Keratinocyte (primary cell): ENCODE results near the gene RAB38. TPM values are rescaled to one million over a fixed set of nuclear protein-coding genes. Genes with fewer than 3 reads are reported as not detected.

Source experiments
- DNase-seq: peaks from one replicate; pipeline ENCODE4 v3.0.0-alpha.2; 2011; ENCODE audit warnings: low read depth, missing footprints, low spot score
- FAIRE-seq: peaks from 2 replicates; lab custom pipeline; 2011; peaks lifted over from hg19 to GRCh38; lab: Jason Lieb, UNC
- H2AFZ ChIP-seq: 2 replicates; pipeline ENCODE4 v1.6.0; 2012; ENCODE audit warnings: low read length, control low read depth, inconsistent platforms; ENCODE audit not compliant: control insufficient read depth
- H3K27ac ChIP-seq: 2 replicates; pipeline ENCODE4 v1.5.1; 2011; ENCODE audit warnings: low read length; ENCODE audit not compliant: control insufficient read depth, insufficient read depth
- H3K27me3 ChIP-seq: 3 replicates; pipeline ENCODE4 v1.6.0; 2011; ENCODE audit warnings: low read length; ENCODE audit not compliant: control insufficient read depth, insufficient read depth; ENCODE audit errors: extremely low read depth
- H3K36me3 ChIP-seq, 2 experiments: 2 replicates in 1 of 2; 3 replicates in 1 of 2; pipeline ENCODE4 v1.5.1; 2011; ENCODE audit warnings: low read length in 2 of 2, mild to moderate bottlenecking in 1 of 2; ENCODE audit not compliant: control insufficient read depth in 2 of 2, insufficient read depth in 2 of 2; ENCODE audit errors: extremely low read depth in 1 of 2
- H3K4me1 ChIP-seq: 3 replicates; pipeline ENCODE4 v1.5.1; 2011; ENCODE audit warnings: low read length; ENCODE audit not compliant: control insufficient read depth, insufficient read depth; ENCODE audit errors: extremely low read depth
- H3K4me2 ChIP-seq: 3 replicates; pipeline ENCODE4 v1.6.0; 2011; ENCODE audit warnings: low read depth, low read length; ENCODE audit not compliant: control insufficient read depth, insufficient read depth; ENCODE audit errors: extremely low read depth
- H3K4me3 ChIP-seq, 3 experiments: fragments of 200-600 bp in 1 of 3; sonication (generic) in 1 of 3; 2 replicates in 2 of 3; 3 replicates in 1 of 3; pipeline ENCODE4 v1.5.1; 2011 to 2016; ENCODE audit warnings: low read length in 3 of 3, mild to moderate bottlenecking in 3 of 3, control low read depth in 2 of 3, inconsistent platforms in 1 of 3, low read depth in 1 of 3, mixed read lengths in 1 of 3, mixed run types in 1 of 3, moderate library complexity in 1 of 3; ENCODE audit not compliant: control insufficient read depth in 2 of 3, insufficient read depth in 2 of 3; ENCODE audit errors: extremely low read depth in 1 of 3
- H3K79me2 ChIP-seq: 2 replicates; pipeline ENCODE4 v1.6.0; 2012; ENCODE audit warnings: low read length; ENCODE audit not compliant: control insufficient read depth, insufficient read depth
- H3K9ac ChIP-seq: 3 replicates; pipeline ENCODE4 v1.6.0; 2011; ENCODE audit warnings: low read length; ENCODE audit not compliant: control insufficient read depth, insufficient read depth; ENCODE audit errors: extremely low read depth
- H3K9me1 ChIP-seq: 3 replicates; pipeline ENCODE4 v1.6.0; 2011; ENCODE audit warnings: low read length; ENCODE audit not compliant: control insufficient read depth, insufficient read depth; ENCODE audit errors: extremely low read depth
- H3K9me3 ChIP-seq: 2 replicates; pipeline ENCODE4 v1.5.1; 2012; ENCODE audit warnings: low read depth, low read length; ENCODE audit not compliant: control insufficient read depth
- H4K20me1 ChIP-seq: 3 replicates; pipeline ENCODE4 v1.6.0; 2011; ENCODE audit warnings: low read length; ENCODE audit not compliant: control insufficient read depth, insufficient read depth; ENCODE audit errors: extremely low read depth
- EZH2 ChIP-seq: IDR thresholded peaks from one replicate; pipeline ENCODE4 v1.6.1; 2012; ENCODE audit warnings: inconsistent platforms, mild to moderate bottlenecking, low read length, moderate library complexity
- dilution Hi-C: fragments of 300-500 bp; cut with MboI; formaldehyde crosslinking; loops from one replicate; pipeline ENCODE4 v1.7.0; 2020; ENCODE audit warnings: low sequenced_read_pairs; ENCODE audit not compliant: extremely low pct_ligation_motif_present
- polyA plus RNA-seq, 5 experiments: library from polyadenylated mRNA; depleted of rRNA in 3 of 5; stranded (reverse) in 3 of 5; stranded (forward) in 1 of 5; unstranded in 1 of 5; fragments of >200 nt; gene quantifications; 1 replicate in 1 of 5; 2 replicates in 3 of 5; 3 replicates in 1 of 5; pipeline versions ENCODE4 v1.2.1 to v1.2.3, GENCODE V29; 2011 to 2012; ENCODE audit warnings: missing spikeins in 2 of 5, low read depth in 1 of 5, low replicate concordance in 1 of 5
- TF ChIP-seq, protein P1 (sequence below), 3 experiments: IDR thresholded peaks in 1 of 3; conservative IDR thresholded peaks in 1 of 3; optimal IDR thresholded peaks in 1 of 3; 2 replicates in 2 of 3; 3 replicates in 1 of 3; pipeline versions ENCODE3 to v1.5.1; 2011; ENCODE audit warnings: low read length in 3 of 3, mild to moderate bottlenecking in 3 of 3, moderate library complexity in 2 of 3, control low read depth in 1 of 3, inconsistent platforms in 1 of 3; ENCODE audit not compliant: insufficient read depth in 2 of 3; ENCODE audit errors: extremely low read depth in 1 of 3

The RAB38 gene
- polyA plus RNA-seq, 1 donor (not counting 4 experiments of a cell fraction or from before 2014, with no cell fraction given): 146 TPM

DNA sequence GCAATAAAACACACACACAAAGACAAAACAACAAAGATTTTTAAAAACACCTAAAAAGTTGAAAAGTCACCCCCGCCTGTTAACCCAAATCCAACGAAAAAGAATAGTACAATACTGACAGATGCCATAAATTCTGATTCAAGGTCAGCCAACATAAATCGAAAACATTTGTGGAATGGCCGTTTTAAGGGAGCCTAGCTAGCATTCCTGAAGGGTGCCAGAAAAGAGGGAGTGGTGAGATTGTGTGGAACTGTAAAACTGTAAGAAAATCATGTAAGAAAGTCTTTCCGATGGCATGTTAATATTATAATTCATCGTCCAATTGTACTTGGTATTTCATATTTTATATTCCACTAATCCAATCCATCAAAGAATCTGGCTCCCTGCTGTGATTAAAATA is 75.1 kb downstream of the RAB38 start:
- no peak overlapping the region for H3K9ac ChIP-seq
- H3K27me3 ChIP-seq: no peaks in the 10 kb centered on the region
- H3K27ac ChIP-seq: no peak overlapping the region
- H2AFZ ChIP-seq: no peak overlapping the region
- no peaks in the 10 kb centered on the region for H4K20me1 ChIP-seq
- FAIRE-seq (no peak), DNase-seq (no peak)
- no peaks in the 10 kb centered on the region for H3K9me1 ChIP-seq
- no peaks in the 10 kb centered on the region for H3K9me3 ChIP-seq
- no peaks in the 10 kb centered on the region for H3K79me2 ChIP-seq
- TF ChIP-seq EZH2: no peak
- TF ChIP-seq, protein P1, sequence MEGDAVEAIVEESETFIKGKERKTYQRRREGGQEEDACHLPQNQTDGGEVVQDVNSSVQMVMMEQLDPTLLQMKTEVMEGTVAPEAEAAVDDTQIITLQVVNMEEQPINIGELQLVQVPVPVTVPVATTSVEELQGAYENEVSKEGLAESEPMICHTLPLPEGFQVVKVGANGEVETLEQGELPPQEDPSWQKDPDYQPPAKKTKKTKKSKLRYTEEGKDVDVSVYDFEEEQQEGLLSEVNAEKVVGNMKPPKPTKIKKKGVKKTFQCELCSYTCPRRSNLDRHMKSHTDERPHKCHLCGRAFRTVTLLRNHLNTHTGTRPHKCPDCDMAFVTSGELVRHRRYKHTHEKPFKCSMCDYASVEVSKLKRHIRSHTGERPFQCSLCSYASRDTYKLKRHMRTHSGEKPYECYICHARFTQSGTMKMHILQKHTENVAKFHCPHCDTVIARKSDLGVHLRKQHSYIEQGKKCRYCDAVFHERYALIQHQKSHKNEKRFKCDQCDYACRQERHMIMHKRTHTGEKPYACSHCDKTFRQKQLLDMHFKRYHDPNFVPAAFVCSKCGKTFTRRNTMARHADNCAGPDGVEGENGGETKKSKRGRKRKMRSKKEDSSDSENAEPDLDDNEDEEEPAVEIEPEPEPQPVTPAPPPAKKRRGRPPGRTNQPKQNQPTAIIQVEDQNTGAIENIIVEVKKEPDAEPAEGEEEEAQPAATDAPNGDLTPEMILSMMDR (optimal IDR thresholded peaks at IDR 0.05 in 1 of 3, IDR thresholded peaks at IDR 0.05 in 1 of 3, conservative IDR thresholded peaks at IDR 0.05 in 1 of 3; ENCODE audit: extremely low read depth in 1 of 3, insufficient read depth in 2 of 3, low read length in 3 of 3): no peak
- H3K36me3 ChIP-seq: no peaks in the 10 kb centered on the region
- dilution Hi-C loops: no loop called here
- no peak overlapping the region for H3K4me3 ChIP-seq
- H3K4me2 ChIP-seq: no peak overlapping the region
- H3K4me1 ChIP-seq: peaks cover 23% of the 10 kb centered on the region

DNA sequence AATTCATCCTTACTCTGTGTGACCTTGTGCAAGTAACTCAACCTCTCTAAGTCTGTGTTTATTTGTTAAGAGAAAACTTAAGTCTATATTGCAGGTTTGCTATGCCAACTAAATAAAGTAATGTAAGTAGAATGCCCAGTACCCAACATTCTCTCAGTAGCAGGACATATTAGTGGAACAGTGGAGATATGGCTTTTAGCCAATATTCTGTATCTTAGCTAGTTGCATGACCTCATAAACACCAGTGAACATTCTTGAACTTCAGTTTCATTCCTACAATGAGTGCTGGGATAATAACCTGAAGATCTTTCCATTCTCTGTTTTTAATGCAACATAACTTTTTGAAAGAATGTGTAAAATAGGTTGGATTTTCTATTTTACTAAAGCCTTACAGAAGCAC is 77.0 kb downstream of the RAB38 start:
- H3K4me3 ChIP-seq: no peak overlapping the region
- no peaks in the 10 kb centered on the region for H3K9me1 ChIP-seq
- H3K27ac ChIP-seq: no peak overlapping the region
- FAIRE-seq (no peak), DNase-seq (no peak)
- no peaks in the 10 kb centered on the region for H3K27me3 ChIP-seq
- no peaks in the 10 kb centered on the region for H4K20me1 ChIP-seq
- no peaks in the 10 kb centered on the region for H3K9me3 ChIP-seq
- dilution Hi-C loops: no loop called here
- no peaks in the 10 kb centered on the region for H3K36me3 ChIP-seq
- no peak overlapping the region for H3K4me2 ChIP-seq
- no peak overlapping the region for H3K9ac ChIP-seq
- H2AFZ ChIP-seq: no peak overlapping the region
- no peaks in the 10 kb centered on the region for H3K79me2 ChIP-seq
- peaks cover 15% of the 10 kb centered on the region for H3K4me1 ChIP-seq
- TF ChIP-seq EZH2: no peak
- TF ChIP-seq, protein P1 (optimal IDR thresholded peaks at IDR 0.05 in 1 of 3, IDR thresholded peaks at IDR 0.05 in 1 of 3, conservative IDR thresholded peaks at IDR 0.05 in 1 of 3; ENCODE audit: extremely low read depth in 1 of 3, insufficient read depth in 2 of 3, low read length in 3 of 3): no peak
